ENCODE results near the gene TAOK3.

TAOK3 gene

GRCh38 chr12:118220702-118221101 lies 152.0 kb downstream of the TAOK3 start:
- no peak for DNase-seq (ENCODE audit: extremely low spot score)
- no peak for TF ChIP-seq CTCF (IDR thresholded peaks at IDR 0.05; ENCODE audit: control extremely low read depth, extremely low read depth, low read depth, missing control alignments)
- ChIA-PET POLR2A (no interaction called here), CTCF (interaction anchor here (0.9 to 2.5 kb wide), 5 partner anchors 8 to 40 kb away, joined by 3 to 8 read pairs (median 5); no protein-coding TSS in a partner anchor)

GRCh38 chr12:118219772-118220171 lies 152.9 kb downstream of the TAOK3 start:
- DNase-seq (ENCODE audit: extremely low spot score) = no peak
- ChIA-PET CTCF (interaction anchor here (0.9 to 2.5 kb wide), 4 partner anchors 10 to 156 kb away, joined by 3 to 8 read pairs (median 5); no protein-coding TSS in a partner anchor), POLR2A (no interaction called here)
- no peak for TF ChIP-seq CTCF (IDR thresholded peaks at IDR 0.05; ENCODE audit: control extremely low read depth, extremely low read depth, low read depth, missing control alignments)

GRCh38 chr12:118219106-118219505 lies 153.6 kb downstream of the TAOK3 start:
- no peak for TF ChIP-seq CTCF (IDR thresholded peaks at IDR 0.05; ENCODE audit: control extremely low read depth, extremely low read depth, low read depth, missing control alignments)

GRCh38 chr12:118213452-118213851 lies 159.3 kb downstream of the TAOK3 start:
- CTCF ChIA-PET = no interaction called here
- TF ChIP-seq CTCF (IDR thresholded peaks at IDR 0.05; ENCODE audit: control extremely low read depth, extremely low read depth, low read depth, missing control alignments) = no peak

More at GRCh38 chr12:118219106-118219505, 153.6 kb downstream of the TAOK3 start:
- ChIA-PET CTCF (interaction anchor here (1.5 to 2.5 kb wide), 2 partner anchors 11 to 156 kb away, joined by 3 to 8 read pairs; no protein-coding TSS in a partner anchor), POLR2A (no interaction called here)
- DNase-seq (ENCODE audit: extremely low spot score) = no peak

GRCh38 chr12:118212606-118213005 lies 160.1 kb downstream of the TAOK3 start:
- POLR2A ChIA-PET = no interaction called here
- DNase-seq (ENCODE audit: extremely low spot score) = no peak
- CTCF ChIA-PET = interaction anchor here (1.2 to 1.7 kb wide), 2 partner anchors 8 to 10 kb away, joined by 4 to 5 read pairs; no protein-coding TSS in a partner anchor
- no peak for TF ChIP-seq CTCF (IDR thresholded peaks at IDR 0.05; ENCODE audit: control extremely low read depth, extremely low read depth, low read depth, missing control alignments)

More at GRCh38 chr12:118213452-118213851, 159.3 kb downstream of the TAOK3 start:
- no peak for DNase-seq (ENCODE audit: extremely low spot score)
- POLR2A ChIA-PET = no interaction called here

- CTCF ChIA-PET = interaction anchor here (0.9 to 1.1 kb wide), 3 partner anchors 12 to 171 kb away, joined by 3 to 4 read pairs (median 4); partner anchors contain the start of gene SUDS3
- POLR2A ChIA-PET = interaction anchor here (0.5 kb wide), 1 partner anchor 150 kb away, joined by 3 read pairs; no protein-coding TSS in a partner anchor
These were observed 166.6 kb downstream of the TAOK3 start for GRCh38 chr12:118206107-118206412.

More at GRCh38 chr12:118206107-118206412, 166.6 kb downstream of the TAOK3 start:
- no peak for DNase-seq (ENCODE audit: extremely low spot score)
- no peak for TF ChIP-seq CTCF (IDR thresholded peaks at IDR 0.05; ENCODE audit: control extremely low read depth, extremely low read depth, low read depth, missing control alignments)

Data from GM10248 (cell line).